Activated CD4-positive, alpha-beta T cell treated with anti-CD3 and anti-CD28 coated beads, Interleukin-2, amount 50 U/mL, for 1 hour (primary cell): ENCODE data around the gene DDIT3.
"Not testable (repeated sequence)": the region's sequence is repeated elsewhere in the genome, so short reads cannot be mapped to it uniquely, and the experiment has no call there.

ENCODE experiments used
- DNase-seq: peaks from one replicate; pipeline ENCODE4 v3.0.0-alpha.2; 2020

DDIT3 gene

GRCh38 chr12:57524814-57525614 lies 4.7 kb upstream of the DDIT3 start:
- no peak for DNase-seq

DNA sequence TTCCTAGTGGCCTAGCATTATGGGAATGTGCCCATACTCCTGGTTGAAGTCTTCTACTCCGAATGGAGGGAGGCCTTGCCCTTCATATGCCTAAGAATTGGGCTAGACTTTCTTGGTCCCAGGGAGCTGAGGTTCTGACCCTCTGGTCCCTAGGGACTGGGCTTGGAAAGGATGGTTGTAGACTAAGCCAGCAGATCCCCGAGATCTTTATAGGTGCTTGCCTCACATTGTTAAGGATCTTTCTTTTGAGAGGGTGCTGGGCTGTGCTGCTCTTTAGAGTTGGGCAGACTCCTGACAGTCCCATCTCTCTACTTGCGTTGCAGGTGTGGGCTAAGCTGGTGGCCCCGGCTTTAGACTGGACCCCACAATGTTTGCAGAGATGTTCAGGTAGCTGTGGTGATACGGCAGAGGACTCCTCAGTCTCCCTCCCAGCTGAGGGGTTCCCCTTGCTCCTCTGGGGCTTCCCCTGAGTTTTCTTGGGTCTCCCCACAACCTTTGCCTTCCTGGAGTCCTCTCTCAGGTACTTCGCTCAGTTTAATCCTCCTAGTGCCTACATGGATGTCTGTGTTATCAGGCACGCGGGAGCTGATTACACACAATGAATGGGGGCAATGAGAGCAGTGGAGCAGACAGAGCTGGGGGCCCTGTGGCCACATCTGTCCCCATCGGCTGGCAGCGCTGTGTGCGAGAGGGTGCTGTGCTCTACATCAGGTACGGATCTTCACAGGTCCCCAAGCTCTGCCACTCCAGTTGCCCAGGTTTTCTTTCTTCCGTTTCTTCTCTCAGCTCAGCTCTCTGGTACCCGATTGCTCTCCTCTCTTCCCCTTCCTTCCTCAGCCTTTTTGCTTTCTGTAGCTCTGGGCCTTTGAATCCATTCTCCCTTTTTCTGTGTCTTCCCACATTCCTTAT lies 3.6 kb upstream of the DDIT3 start:
- no peak for DNase-seq

GRCh38 chr12:57522887-57523705 lies 2.8 kb upstream of the DDIT3 start:
- DNase-seq, result peak; percentile 33

- DNase-seq, result peak; percentile 87
Measured at GRCh38 chr12:57522011-57522886, 1.9 kb upstream of the DDIT3 start, which contains the start of gene MBD6. Gene MBD6 (plus strand): TSS chr12:57522824. CDS start chr12:57524304, 1,480 bp downstream.

GRCh38 chr12:57521525-57522010 lies 1.3 kb upstream of the DDIT3 start:
- DNase-seq, result no peak

- DNase-seq, result peak; percentile 15
Measured at GRCh38 chr12:57519796-57520052, 590 bp downstream of the DDIT3 start.

DNA sequence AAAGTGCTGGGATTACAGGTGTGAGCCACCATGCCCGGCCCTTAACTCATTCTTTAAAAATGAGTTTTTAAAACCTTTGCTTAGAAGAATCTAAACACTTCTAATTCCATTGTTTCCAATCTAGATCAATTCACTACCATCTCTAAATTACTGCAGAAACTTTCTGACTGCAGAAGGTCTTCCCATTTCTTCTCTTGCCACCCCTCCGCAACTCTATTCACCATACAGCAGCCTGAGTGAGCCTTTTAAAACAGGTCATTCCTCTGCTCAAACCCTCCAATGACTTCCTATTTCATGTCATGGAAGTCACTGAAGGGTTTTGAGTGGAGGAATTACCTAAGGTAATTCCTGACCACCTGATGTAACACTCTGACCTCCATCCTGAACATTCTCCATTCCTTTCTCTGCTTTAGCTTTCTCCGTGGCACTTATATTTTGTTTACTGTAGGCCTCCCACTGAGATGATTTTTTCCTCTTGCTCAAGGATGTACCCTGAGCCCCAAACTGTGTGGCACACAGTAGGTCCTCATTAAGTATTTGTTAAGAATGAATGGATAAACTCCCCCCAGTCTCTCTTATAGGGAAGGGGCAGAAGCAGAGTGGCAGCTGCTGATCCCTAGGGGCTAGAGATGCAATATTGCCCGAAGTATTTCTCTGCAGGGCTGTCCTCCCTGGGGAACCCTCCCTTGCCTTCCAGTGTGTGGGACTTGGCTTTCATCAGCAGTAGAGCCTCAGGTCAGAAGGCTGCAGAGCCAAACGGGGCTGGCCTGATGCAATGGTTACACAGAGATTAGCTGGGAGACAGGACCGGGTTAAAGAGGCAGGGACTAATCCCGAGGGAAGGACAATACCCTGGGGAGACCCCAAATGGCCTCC lies 1.2 kb downstream of the DDIT3 start:
- no peak for DNase-seq

DNA sequence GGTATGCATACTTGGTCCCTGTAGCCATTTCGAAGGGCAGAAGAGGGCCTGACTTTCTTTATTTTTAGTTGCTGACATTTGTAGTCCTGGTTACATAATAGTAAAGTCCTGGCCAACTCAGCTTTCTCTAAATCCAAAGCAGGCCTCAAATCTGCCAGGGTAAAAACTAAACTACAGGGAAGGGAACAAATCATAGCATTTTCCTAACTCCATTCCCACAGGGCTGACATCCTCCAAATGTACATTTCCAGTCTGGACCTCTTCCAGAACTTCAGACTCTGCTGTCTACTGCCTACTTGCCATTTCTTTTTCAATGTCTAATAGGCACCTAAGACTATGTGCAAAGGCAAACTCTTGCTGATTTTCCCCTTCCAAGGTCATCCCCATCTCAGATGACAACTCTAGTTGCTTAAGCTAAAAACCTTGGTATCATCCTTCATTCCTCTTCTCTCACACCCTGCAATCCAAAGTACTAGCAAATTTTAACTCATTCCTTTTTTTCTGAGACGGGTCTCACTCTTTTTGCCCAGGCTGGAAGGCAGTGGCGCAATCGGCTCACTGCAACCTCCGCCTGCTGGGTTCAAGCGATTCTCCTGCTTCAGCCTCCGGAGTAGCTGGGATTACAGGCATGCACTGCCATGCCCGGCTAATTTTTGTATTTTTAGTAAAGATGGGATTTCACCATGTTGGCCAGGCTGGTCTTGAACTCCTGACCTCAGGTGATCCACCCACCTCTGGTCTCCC lies 2.0 kb downstream of the DDIT3 start:
- no peak for DNase-seq

DNA sequence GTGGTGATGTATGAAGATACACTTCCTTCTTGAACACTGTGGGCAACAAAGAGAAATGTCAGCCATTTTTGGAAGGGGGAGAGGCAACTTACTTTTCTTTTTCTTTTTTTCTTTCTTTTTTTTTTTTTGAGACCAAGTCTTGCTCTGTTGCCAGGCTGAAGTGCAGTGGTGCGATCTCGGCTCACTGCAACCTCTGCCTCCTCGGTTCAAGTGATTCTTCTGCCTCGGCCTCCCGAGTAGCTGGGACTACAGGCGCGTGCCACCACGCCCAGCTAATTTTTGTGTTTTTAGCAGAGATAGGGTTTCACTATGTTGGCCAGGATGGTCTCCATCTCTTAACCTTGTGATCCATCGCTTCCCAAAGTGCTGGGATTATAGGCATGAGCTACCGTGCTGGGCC lies 2.6 kb downstream of the DDIT3 start:
- not testable (repeated sequence) for DNase-seq

- no peak for DNase-seq
Measured at GRCh38 chr12:57517187-57517586, 3.1 kb downstream of the DDIT3 start.

GRCh38 chr12:57516617-57517153 lies 3.6 kb downstream of the DDIT3 start:
- no peak for DNase-seq

DNA sequence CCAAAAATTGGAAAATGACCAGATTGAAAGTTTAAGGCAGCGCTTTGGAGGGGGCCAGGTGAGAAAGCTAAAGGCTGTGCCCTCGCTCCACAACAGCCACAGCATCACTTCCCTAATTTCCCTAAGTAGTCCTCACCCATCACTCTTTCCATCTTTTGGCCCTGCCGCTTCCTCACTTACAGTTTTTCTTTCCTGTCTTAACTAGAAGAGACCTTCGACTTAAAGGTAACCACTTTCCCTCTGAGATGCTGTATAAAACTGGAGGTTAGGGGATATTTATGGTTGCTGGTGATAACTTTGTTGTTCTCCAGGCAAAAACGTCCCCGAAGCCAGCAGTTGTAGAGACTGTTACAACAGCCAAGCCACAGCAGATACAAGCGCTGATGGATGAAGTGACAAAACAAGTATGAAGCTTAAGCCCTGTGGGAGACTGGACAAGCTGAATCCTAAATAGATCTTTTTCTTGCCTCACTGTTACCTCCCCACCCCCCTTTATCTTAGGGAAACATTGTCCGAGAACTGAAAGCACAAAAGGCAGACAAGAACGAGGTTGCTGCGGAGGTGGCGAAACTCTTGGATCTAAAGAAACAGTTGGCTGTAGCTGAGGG lies 4.3 kb downstream of the DDIT3 start:
- DNase-seq, result no peak

DNA sequence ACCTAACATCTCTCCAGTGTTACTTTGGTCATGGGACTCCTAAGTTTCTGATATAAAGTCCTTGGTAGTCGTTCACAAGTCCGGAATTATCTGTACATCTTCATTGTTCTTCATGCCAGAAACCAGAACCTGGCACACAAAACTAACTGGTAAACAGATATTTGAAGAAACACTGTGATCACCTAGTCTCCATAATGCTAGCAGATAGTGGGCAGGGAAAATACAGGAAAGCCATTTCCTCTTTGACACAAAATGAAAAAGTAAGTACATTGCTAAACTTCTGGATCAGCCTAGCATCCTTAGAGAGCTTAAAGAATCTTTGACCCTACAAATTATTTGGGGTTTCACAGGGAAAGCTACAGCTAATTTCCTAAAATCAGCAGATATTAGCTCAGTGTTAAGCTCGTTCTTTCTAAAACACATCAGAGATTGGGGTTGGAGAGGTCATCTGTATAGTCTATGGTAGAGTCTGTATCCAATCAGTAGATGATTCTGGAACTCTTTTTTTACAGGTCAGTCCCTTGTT lies 4.8 kb downstream of the DDIT3 start:
- DNase-seq, result no peak

- DNase-seq, result no peak
Measured at GRCh38 chr12:57514720-57515407, 5.5 kb downstream of the DDIT3 start.

DNA sequence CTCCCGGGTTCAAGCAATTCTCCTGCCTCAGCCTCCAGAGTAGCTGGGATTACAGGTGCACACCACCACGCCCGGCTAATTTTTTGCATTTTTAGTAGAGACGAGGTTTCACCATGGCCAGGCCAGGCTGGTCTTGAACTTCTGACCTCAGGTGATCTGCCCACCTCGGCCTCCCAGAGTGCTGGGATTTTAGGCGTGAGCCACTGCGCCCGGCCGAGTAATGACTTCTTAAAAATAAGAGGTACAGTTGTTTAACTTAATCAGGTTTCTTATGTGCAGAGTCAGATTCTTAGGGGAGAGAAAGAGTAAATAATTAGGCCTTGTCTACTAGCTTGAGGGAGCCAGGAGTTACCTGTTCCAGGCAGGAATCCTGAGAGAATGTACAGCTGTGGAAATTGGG lies 6.1 kb downstream of the DDIT3 start:
- DNase-seq, result not testable (repeated sequence)

DNA sequence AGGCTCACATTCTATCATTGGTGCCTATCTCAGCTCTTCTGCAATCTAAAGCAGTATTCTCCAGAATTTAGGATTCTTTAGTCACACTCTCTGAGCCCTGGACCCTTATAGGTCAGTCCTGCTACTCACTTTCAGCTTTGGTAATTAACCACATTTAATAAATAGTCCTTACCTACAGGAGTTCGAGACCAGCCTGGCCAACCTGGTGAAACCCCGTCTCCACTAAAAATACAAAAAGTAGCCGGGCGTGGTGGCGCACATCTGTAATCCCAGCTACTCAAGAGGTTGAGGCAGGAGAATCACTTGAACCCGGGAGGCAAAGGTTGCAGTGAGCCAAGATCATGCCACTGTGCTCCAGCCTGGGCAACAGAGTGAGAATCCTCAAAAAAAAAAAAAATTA lies 6.6 kb downstream of the DDIT3 start:
- not testable (repeated sequence) for DNase-seq

- DNase-seq, result no peak
Measured at GRCh38 chr12:57513266-57513665, 7.0 kb downstream of the DDIT3 start.

- no peak for DNase-seq
Measured at GRCh38 chr12:57512665-57513064, 7.6 kb downstream of the DDIT3 start.
